Spinal cord (tissue), 10 donors: Measurements from ENCODE around the gene HERC2. TPM values are rescaled to one million over a fixed set of nuclear protein-coding genes. Genes with fewer than 3 reads are reported as not detected.

Experiments used
- DNase-seq, 6 donors: peaks; one replicate each; pipeline versions ENCODE4 v3.0.0 to v3.0.0-alpha.2; 2013 to 2015; ENCODE audit warnings: low spot score in 6 of 6, low read depth in 4 of 6
- H3K27ac ChIP-seq: one replicate; pipeline ENCODE4 v1.5.1; 2013; ENCODE audit warnings: low read depth, low read length, control low read depth
- H3K27me3 ChIP-seq: one replicate; pipeline ENCODE4 v1.6.1; 2013; ENCODE audit warnings: low read length; ENCODE audit not compliant: control insufficient read depth, insufficient read depth
- H3K36me3 ChIP-seq: one replicate; pipeline ENCODE4 v1.6.1; 2013; ENCODE audit warnings: low read length; ENCODE audit not compliant: control insufficient read depth, insufficient read depth
- H3K4me1 ChIP-seq: one replicate; pipeline ENCODE4 v1.6.1; 2013; ENCODE audit warnings: low read length; ENCODE audit not compliant: control insufficient read depth, insufficient read depth
- H3K4me3 ChIP-seq: one replicate; pipeline ENCODE4 v1.5.1; 2013; ENCODE audit warnings: low read depth, low read length, control low read depth
- H3K9me3 ChIP-seq: one replicate; pipeline ENCODE4 v1.6.1; 2013; ENCODE audit warnings: low read length; ENCODE audit not compliant: control insufficient read depth, insufficient read depth
- WGBS: methylation state at CpG from one replicate; pipeline ENCODE4 v1.1.5; 2013; ENCODE audit warnings: missing lambda C conversion rate; ENCODE audit not compliant: insufficient coverage; 5-methylcytosine and 5-hydroxymethylcytosine counted together
- polyA plus RNA-seq, 2 donors: library from polyadenylated mRNA; unstranded; fragments of 120-200 nt; gene quantifications; one replicate each; pipeline ENCODE4 v1.2.1, GENCODE V29; 2013; ENCODE audit not compliant: insufficient read length in 2 of 2
- total RNA-seq, 2 donors: library from RNA; depleted of rRNA in 1 of 2; stranded (reverse); fragments of 120-200 nt in 1 of 2; fragments of >200 nt in 1 of 2; gene quantifications; one replicate each; pipeline versions ENCODE4 v1.2.3 to v1.2.4, GENCODE V29; 2013 to 2014
- donor health status: healthy.

Gene HERC2
- total and polyA plus RNA-seq, 4 donors = 62.9 to 96.2 (median 78.5) TPM

- H3K4me1 ChIP-seq = peaks cover 7% of the 10 kb centered on the region
- DNase-seq = no peak
- H3K4me3 ChIP-seq = no peak overlapping the region
- no peaks in the 10 kb centered on the region for H3K27me3 ChIP-seq
- no peaks in the 10 kb centered on the region for H3K9me3 ChIP-seq
- WGBS = 89% methylated on average over 24 of the region's 29 CpGs
- H3K27ac ChIP-seq = no peak overlapping the region
- peaks cover 55% of the 10 kb centered on the region for H3K36me3 ChIP-seq
Observed at GRCh38 chr15:28265334-28266019, 56.5 kb downstream of the HERC2 start.

GRCh38 chr15:28264166-28264565, 57.8 kb downstream of the HERC2 start:
- Histone ChIP-seq H3K27me3 (no peaks in the 10 kb centered on the region), H3K9me3 (no peaks in the 10 kb centered on the region), H3K36me3 (peaks cover 55% of the 10 kb centered on the region), H3K27ac (no peak overlapping the region), H3K4me1 (peaks cover 7% of the 10 kb centered on the region), H3K4me3 (no peak overlapping the region)
- DNase-seq = no peak
- WGBS = 81% methylated on average over 5 of the region's 6 CpGs

- DNase-seq = no peak
- Histone ChIP-seq H3K9me3 (no peaks in the 10 kb centered on the region), H3K27ac (no peak overlapping the region), H3K36me3 (peaks cover 49% of the 10 kb centered on the region), H3K4me3 (no peak overlapping the region), H3K27me3 (no peaks in the 10 kb centered on the region), H3K4me1 (peaks cover 7% of the 10 kb centered on the region)
Observed at GRCh38 chr15:28262438-28262837, 59.5 kb downstream of the HERC2 start.

GRCh38 chr15:28260722-28261121, 61.3 kb downstream of the HERC2 start:
- 35% methylated on average over 4 of the region's 5 CpGs for WGBS
- peak in 2 of 6 donors; percentile 7 to 22 for DNase-seq
- no peak overlapping the region for H3K27ac ChIP-seq

GRCh38 chr15:28260317-28260716, 61.7 kb downstream of the HERC2 start:
- DNase-seq = no peak
- WGBS = no CpG with 5 or more reads among the region's 3 CpGs
- Histone ChIP-seq H3K27me3 (no peaks in the 10 kb centered on the region), H3K36me3 (peaks cover 43% of the 10 kb centered on the region), H3K4me1 (peaks cover 4% of the 10 kb centered on the region), H3K27ac (no peak overlapping the region), H3K4me3 (no peak overlapping the region), H3K9me3 (no peaks in the 10 kb centered on the region)

More at GRCh38 chr15:28260722-28261121, 61.3 kb downstream of the HERC2 start:
- H3K36me3 ChIP-seq = peaks cover 45% of the 10 kb centered on the region
- H3K4me1 ChIP-seq = peaks cover 7% of the 10 kb centered on the region
- no peaks in the 10 kb centered on the region for H3K27me3 ChIP-seq
- H3K4me3 ChIP-seq = no peak overlapping the region
- no peaks in the 10 kb centered on the region for H3K9me3 ChIP-seq

GRCh38 chr15:28255965-28256364, 66.0 kb downstream of the HERC2 start:
- Histone ChIP-seq H3K9me3 (no peaks in the 10 kb centered on the region), H3K4me3 (no peak overlapping the region), H3K27me3 (no peaks in the 10 kb centered on the region), H3K27ac (no peak overlapping the region), H3K36me3 (peaks cover 48% of the 10 kb centered on the region), H3K4me1 (peaks cover 4% of the 10 kb centered on the region)
- no peak for DNase-seq
- WGBS = 96% methylated on average over 14 of the region's 15 CpGs

DNA sequence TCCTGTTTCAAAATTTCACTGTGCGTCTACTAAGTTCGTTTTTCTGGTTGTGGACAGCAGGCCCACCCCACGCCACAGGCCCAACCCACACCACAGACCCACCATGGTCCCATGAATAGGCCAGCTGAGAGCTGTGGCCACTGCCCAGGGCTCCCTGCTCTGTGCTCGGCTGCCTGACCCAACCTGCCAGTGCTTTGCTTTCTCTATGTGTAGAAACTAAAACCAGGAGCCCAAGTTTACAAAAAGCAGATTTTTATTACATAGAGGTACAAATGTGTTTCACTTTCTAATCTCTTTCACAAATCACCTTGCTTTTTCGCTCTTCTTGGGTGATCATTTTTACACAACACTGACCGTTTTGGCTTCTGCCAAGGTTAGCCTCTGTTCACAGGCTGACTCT, 69.1 kb downstream of the HERC2 start:
- peaks cover 43% of the 10 kb centered on the region for H3K36me3 ChIP-seq
- H3K4me1 ChIP-seq = no peaks in the 10 kb centered on the region
- H3K4me3 ChIP-seq = no peak overlapping the region
- 82% methylated on average over 3 of the region's 6 CpGs for whole genome bisulfite sequencing
- H3K9me3 ChIP-seq = no peaks in the 10 kb centered on the region
- no peak for DNase-seq
- H3K27me3 ChIP-seq = no peaks in the 10 kb centered on the region
- H3K27ac ChIP-seq = no peak overlapping the region

DNA sequence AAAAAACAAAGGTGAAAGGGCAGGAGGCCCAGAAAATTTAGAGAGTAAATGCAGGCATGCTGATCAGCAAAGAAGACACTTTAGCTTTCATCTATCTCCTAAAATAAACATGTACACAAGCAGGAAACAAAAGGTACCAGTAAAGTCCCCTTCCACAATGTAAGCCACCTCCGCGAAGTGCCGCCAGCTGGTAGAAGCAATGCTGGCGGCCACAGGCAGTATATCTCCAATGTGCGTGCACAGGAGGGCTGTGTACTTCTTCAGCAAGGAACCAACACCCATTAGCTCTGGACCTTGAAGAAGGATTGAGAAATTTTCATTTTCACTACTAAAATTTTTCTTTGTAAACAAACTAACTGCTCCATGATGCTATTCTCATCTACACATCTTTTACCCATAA, 75.4 kb downstream of the HERC2 start:
- H3K36me3 ChIP-seq = peaks cover 36% of the 10 kb centered on the region
- H3K4me1 ChIP-seq = no peaks in the 10 kb centered on the region
- no peak overlapping the region for H3K27ac ChIP-seq
- no peaks in the 10 kb centered on the region for H3K9me3 ChIP-seq
- no peak for DNase-seq
- no peak overlapping the region for H3K4me3 ChIP-seq
- no peaks in the 10 kb centered on the region for H3K27me3 ChIP-seq
- no CpG with 5 or more reads among the region's 5 CpGs for WGBS

DNA sequence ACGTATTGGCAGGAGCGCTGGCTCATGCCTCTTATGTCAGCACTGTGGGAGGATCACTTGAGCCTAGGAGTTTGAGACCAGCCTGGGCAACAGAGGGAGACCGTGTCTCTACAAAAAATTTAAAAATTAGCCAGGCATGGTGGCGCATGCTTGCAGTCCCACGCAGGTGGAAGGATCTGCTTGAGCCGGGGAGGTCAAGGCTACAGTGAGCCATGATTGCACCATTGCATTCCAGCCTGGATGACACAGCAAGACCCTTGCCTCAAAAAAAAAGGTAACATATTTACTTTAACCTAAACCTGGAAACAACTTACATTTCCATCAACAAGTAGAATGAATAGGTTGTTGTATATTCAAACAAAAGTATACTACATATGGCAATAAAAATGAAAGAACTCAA, 78.1 kb downstream of the HERC2 start:
- DNase-seq = no peak
- no peak overlapping the region for H3K27ac ChIP-seq
- 94% methylated on average over 6 of the region's 6 CpGs for WGBS
- H3K9me3 ChIP-seq = no peaks in the 10 kb centered on the region
- H3K36me3 ChIP-seq = peaks cover 21% of the 10 kb centered on the region
- no peak overlapping the region for H3K4me3 ChIP-seq
- no peaks in the 10 kb centered on the region for H3K27me3 ChIP-seq
- H3K4me1 ChIP-seq = no peaks in the 10 kb centered on the region

DNA sequence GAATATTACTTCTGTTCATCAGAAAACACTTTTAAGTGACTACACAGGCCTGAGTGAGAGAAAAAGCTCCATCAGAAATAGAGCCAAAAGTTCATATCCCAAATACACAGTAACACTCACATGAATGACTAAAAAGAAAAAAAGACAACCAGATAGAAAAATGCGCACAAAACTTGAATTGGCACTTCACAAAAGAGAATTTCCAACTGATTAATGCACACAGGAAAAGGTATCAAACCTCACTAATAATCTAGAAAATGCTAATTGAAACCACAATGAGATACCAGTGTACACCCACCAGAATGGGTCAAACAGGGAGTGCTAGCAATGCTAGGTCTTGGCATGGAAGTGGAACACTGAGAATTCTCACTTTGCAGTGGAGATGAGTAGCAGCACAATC, 78.6 kb downstream of the HERC2 start:
- WGBS = no CpG with 5 or more reads among the region's 1 CpG
- H3K27me3 ChIP-seq = no peaks in the 10 kb centered on the region

More for the DNA sequence above, 78.6 kb downstream of the HERC2 start:
- DNase-seq = no peak
- Histone ChIP-seq H3K27ac (no peak overlapping the region), H3K9me3 (no peaks in the 10 kb centered on the region), H3K36me3 (peaks cover 19% of the 10 kb centered on the region), H3K4me1 (no peaks in the 10 kb centered on the region), H3K4me3 (no peak overlapping the region)
